Measurements from ENCODE around the gene SIRPG.

The SIRPG gene

GRCh38 chr20:1697592-1697991, 40.0 kb upstream of the SIRPG start:
- Histone ChIP-seq H3K36me3 (ENCODE audit: control insufficient read depth, insufficient read depth, low read length) (no peaks in the 10 kb centered on the region), H3K27me3 (replicated peaks; ENCODE audit: control insufficient read depth, insufficient read depth, low read length) (no peaks in the 10 kb centered on the region; the same call in none of the 2 replicates), H3K4me3 (replicated peaks; ENCODE audit: low read depth, low read length) (no peak overlapping the region)
- no peak for TF ChIP-seq CTCF (IDR thresholded peaks at IDR 0.05; ENCODE audit: insufficient read depth, low read length, poor library complexity, severe bottlenecking)
- no peak for DNase-seq (ENCODE audit: extremely low read depth, insufficient read length)

GRCh38 chr20:1696521-1697209, 39.1 kb upstream of the SIRPG start:
- no peak for TF ChIP-seq CTCF (IDR thresholded peaks at IDR 0.05; ENCODE audit: insufficient read depth, low read length, poor library complexity, severe bottlenecking)
- Histone ChIP-seq H3K27me3 (replicated peaks; ENCODE audit: control insufficient read depth, insufficient read depth, low read length) (no peaks in the 10 kb centered on the region; the same call in none of the 2 replicates), H3K36me3 (ENCODE audit: control insufficient read depth, insufficient read depth, low read length) (no peaks in the 10 kb centered on the region), H3K4me3 (replicated peaks; ENCODE audit: low read depth, low read length) (no peak overlapping the region)
- no peak for DNase-seq (ENCODE audit: extremely low read depth, insufficient read length)

- no peak overlapping the region for H3K4me3 ChIP-seq (replicated peaks; ENCODE audit: low read depth, low read length)
- TF ChIP-seq CTCF (IDR thresholded peaks at IDR 0.05; ENCODE audit: insufficient read depth, low read length, poor library complexity, severe bottlenecking), result no peak
- H3K27me3 ChIP-seq (replicated peaks; ENCODE audit: control insufficient read depth, insufficient read depth, low read length), result no peaks in the 10 kb centered on the region; the same call in none of the 2 replicates
- no peaks in the 10 kb centered on the region for H3K36me3 ChIP-seq (ENCODE audit: control insufficient read depth, insufficient read depth, low read length)
- DNase-seq (ENCODE audit: extremely low read depth, insufficient read length), result no peak
These were observed 37.1 kb upstream of the SIRPG start for GRCh38 chr20:1694672-1695071.

GRCh38 chr20:1693427-1693826, 35.8 kb upstream of the SIRPG start:
- no peak for DNase-seq (ENCODE audit: extremely low read depth, insufficient read length)
- Histone ChIP-seq H3K4me3 (replicated peaks; ENCODE audit: low read depth, low read length) (no peak overlapping the region), H3K27me3 (replicated peaks; ENCODE audit: control insufficient read depth, insufficient read depth, low read length) (no peaks in the 10 kb centered on the region; the same call in none of the 2 replicates), H3K36me3 (ENCODE audit: control insufficient read depth, insufficient read depth, low read length) (no peaks in the 10 kb centered on the region)
- TF ChIP-seq CTCF (IDR thresholded peaks at IDR 0.05; ENCODE audit: insufficient read depth, low read length, poor library complexity, severe bottlenecking), result no peak

GRCh38 chr20:1689721-1690120, 32.1 kb upstream of the SIRPG start:
- no peak for DNase-seq (ENCODE audit: extremely low read depth, insufficient read length)
- H3K4me3 ChIP-seq (replicated peaks; ENCODE audit: low read depth, low read length), result no peak overlapping the region
- no peak for TF ChIP-seq CTCF (IDR thresholded peaks at IDR 0.05; ENCODE audit: insufficient read depth, low read length, poor library complexity, severe bottlenecking)
- peaks cover 5% of the 10 kb centered on the region for H3K27me3 ChIP-seq (replicated peaks; ENCODE audit: control insufficient read depth, insufficient read depth, low read length)
- H3K36me3 ChIP-seq (ENCODE audit: control insufficient read depth, insufficient read depth, low read length), result no peaks in the 10 kb centered on the region
